UCSD-AML1 (cell line): Measurements from ENCODE around the gene MCC.

Source experiments
- DNase-seq: peaks from one replicate; lab custom pipeline; 2025; ENCODE audit not compliant: unreplicated experiment; lab: John Stamatoyannopoulos, UW

MCC gene

GRCh38 chr5:113182658-113183344 is 305.5 kb downstream of the MCC start:
- DNase-seq = no peak

- no peak for DNase-seq
Observed at GRCh38 chr5:113181853-113182490, 306.3 kb downstream of the MCC start.

GRCh38 chr5:113181409-113181808 is 306.8 kb downstream of the MCC start:
- DNase-seq = no peak

- no peak for DNase-seq
Observed at GRCh38 chr5:113179156-113179555, 309.1 kb downstream of the MCC start.

GRCh38 chr5:113178073-113178779 is 310.0 kb downstream of the MCC start:
- DNase-seq = no peak

- DNase-seq = no peak
Observed at GRCh38 chr5:113177225-113177624, 311.0 kb downstream of the MCC start.

- DNase-seq = no peak
Observed at GRCh38 chr5:113176734-113177133, 311.5 kb downstream of the MCC start.

- no peak for DNase-seq
Observed at GRCh38 chr5:113176196-113176595, 312.1 kb downstream of the MCC start.

GRCh38 chr5:113172231-113172826 is 315.9 kb downstream of the MCC start:
- no peak for DNase-seq

- DNase-seq = no peak
Observed at GRCh38 chr5:113171520-113171919, 316.7 kb downstream of the MCC start.

- DNase-seq = no peak
Observed at GRCh38 chr5:113170707-113171106, 317.5 kb downstream of the MCC start.

- no peak for DNase-seq
Observed at GRCh38 chr5:113169720-113170119, 318.5 kb downstream of the MCC start.

GRCh38 chr5:113167985-113168384 is 320.3 kb downstream of the MCC start:
- no peak for DNase-seq

- no peak for DNase-seq
Observed at GRCh38 chr5:113166852-113167366, 321.3 kb downstream of the MCC start.

- DNase-seq = no peak
Observed at GRCh38 chr5:113166261-113166660, 322.0 kb downstream of the MCC start.

GRCh38 chr5:113164021-113164420 is 324.2 kb downstream of the MCC start:
- no peak for DNase-seq

- no peak for DNase-seq
Observed at GRCh38 chr5:113163328-113163727, 324.9 kb downstream of the MCC start.

- DNase-seq = no peak
Observed at GRCh38 chr5:113162770-113163169, 325.5 kb downstream of the MCC start.

GRCh38 chr5:113162208-113162607 is 326.0 kb downstream of the MCC start:
- no peak for DNase-seq

- DNase-seq = no peak
Observed at GRCh38 chr5:113161806-113162205, 326.4 kb downstream of the MCC start.

GRCh38 chr5:113157886-113158285 is 330.4 kb downstream of the MCC start:
- no peak for DNase-seq
